Neuronal stem cell (in vitro differentiated cells): ENCODE results near the gene UCK2.

Experiments used
- DNase-seq: peaks from one replicate; pipeline ENCODE4 v3.0.0-alpha.2; 2013; ENCODE audit warnings: low spot score
- H2AFZ ChIP-seq: one replicate; pipeline ENCODE4 v1.6.1; 2013; ENCODE audit warnings: mild to moderate bottlenecking, low read length, inconsistent platforms
- H2AK5ac ChIP-seq: 2 replicates; pipeline ENCODE4 v1.6.1; 2013; ENCODE audit warnings: low read depth, mild to moderate bottlenecking, inconsistent platforms, low read length, moderate library complexity, mixed read lengths
- H2BK120ac ChIP-seq: 2 replicates; pipeline ENCODE4 v1.6.1; 2013; ENCODE audit warnings: low read depth, mild to moderate bottlenecking, inconsistent platforms, low read length, moderate library complexity, mixed read lengths
- H2BK12ac ChIP-seq: one replicate; pipeline ENCODE4 v1.6.1; 2013; ENCODE audit warnings: low read length, inconsistent platforms
- H2BK15ac ChIP-seq: 2 replicates; pipeline ENCODE4 v1.6.1; 2013; ENCODE audit warnings: mild to moderate bottlenecking, low read length, inconsistent platforms, mixed read lengths
- H2BK5ac ChIP-seq: one replicate; pipeline ENCODE4 v1.6.1; 2013; ENCODE audit warnings: inconsistent platforms, mild to moderate bottlenecking, low read length, moderate library complexity
- H3K14ac ChIP-seq: one replicate; pipeline ENCODE4 v1.6.1; 2013; ENCODE audit warnings: low read length, inconsistent platforms
- H3K18ac ChIP-seq: 2 replicates; pipeline ENCODE4 v1.6.1; 2013; ENCODE audit warnings: low read length, inconsistent platforms
- H3K23ac ChIP-seq: 2 replicates; pipeline ENCODE4 v1.6.1; 2013; ENCODE audit warnings: low read depth, mild to moderate bottlenecking, mixed read lengths, low read length, inconsistent platforms; ENCODE audit not compliant: poor library complexity
- H3K27ac ChIP-seq: replicated peaks from 3 replicates; pipeline ENCODE4 v1.5.1; 2013; ENCODE audit warnings: low read length, inconsistent platforms
- H3K27me3 ChIP-seq, 3 experiments: 2 replicates each; pipeline ENCODE4 v1.6.1; 2013; ENCODE audit warnings: low read length in 3 of 3, mild to moderate bottlenecking in 2 of 3, inconsistent platforms in 1 of 3, low read depth in 1 of 3, mixed read lengths in 1 of 3, moderate library complexity in 1 of 3; ENCODE audit not compliant: control insufficient read depth in 3 of 3, insufficient read depth in 3 of 3
- H3K36me3 ChIP-seq, 2 donors: replicated peaks in 1 of 2; 2 replicates each; pipeline ENCODE4 v1.6.1; 2013; ENCODE audit warnings: low read length in 2 of 2; ENCODE audit not compliant: control insufficient read depth in 2 of 2, insufficient read depth in 2 of 2
- H3K4ac ChIP-seq: 2 replicates; pipeline ENCODE4 v1.6.1; 2013; ENCODE audit warnings: inconsistent platforms, mild to moderate bottlenecking, low read length, moderate library complexity
- H3K4me1 ChIP-seq, 2 donors: 1 replicate in 1 of 2; 2 replicates in 1 of 2; pipeline ENCODE4 v1.6.1; 2013; ENCODE audit warnings: low read length in 2 of 2, low read depth in 1 of 2; ENCODE audit not compliant: control insufficient read depth in 2 of 2, insufficient read depth in 1 of 2
- H3K4me2 ChIP-seq: one replicate; pipeline ENCODE4 v1.6.1; 2013; ENCODE audit warnings: mild to moderate bottlenecking, low read length, inconsistent platforms; ENCODE audit not compliant: insufficient read depth, poor library complexity, severe bottlenecking
- H3K4me3 ChIP-seq, 2 donors: 2 replicates each; pipeline ENCODE4 v1.5.1; 2013; ENCODE audit warnings: low read length in 2 of 2, mild to moderate bottlenecking in 2 of 2, inconsistent platforms in 1 of 2, moderate library complexity in 1 of 2
- H3K79me1 ChIP-seq: one replicate; pipeline ENCODE4 v1.6.1; 2013; ENCODE audit warnings: low read depth, mild to moderate bottlenecking, inconsistent platforms, low read length, moderate library complexity
- H3K9ac ChIP-seq: one replicate; pipeline ENCODE4 v1.6.1; 2013; ENCODE audit warnings: mild to moderate bottlenecking, low read depth, low read length, inconsistent platforms; ENCODE audit not compliant: poor library complexity
- H3K9me3 ChIP-seq, 2 donors: replicated peaks in 1 of 2; 2 replicates each; pipeline versions ENCODE3 to v1.6.1; 2013; ENCODE audit warnings: low read length in 2 of 2, mild to moderate bottlenecking in 2 of 2, inconsistent platforms in 1 of 2, low read depth in 1 of 2, mixed read lengths in 1 of 2, moderate library complexity in 1 of 2; ENCODE audit not compliant: control insufficient read depth in 2 of 2, insufficient read depth in 1 of 2
- H4K8ac ChIP-seq: one replicate; pipeline ENCODE4 v1.6.1; 2013; ENCODE audit warnings: low read depth, mild to moderate bottlenecking, inconsistent platforms, low read length, moderate library complexity
- H4K91ac ChIP-seq: one replicate; pipeline ENCODE4 v1.6.1; 2013; ENCODE audit warnings: low read length, low read depth, mild to moderate bottlenecking, inconsistent platforms; ENCODE audit not compliant: poor library complexity
- WGBS, 2 donors: extraction: QIAGEN DNeasy Blood & Tissue Kit; methylation state at CpG; one replicate each; pipeline ENCODE4 v1.1.7; 2013; ENCODE audit warnings: missing lambda C conversion rate in 2 of 2, mixed read lengths in 1 of 2; ENCODE audit not compliant: insufficient read length in 2 of 2, insufficient replicate concordance in 1 of 2; ENCODE audit errors: extremely low coverage in 2 of 2; 5-methylcytosine and 5-hydroxymethylcytosine counted together

UCK2 gene

GRCh38 chr1:165837838-165838364 is 10.5 kb downstream of the UCK2 start:
- H4K91ac ChIP-seq, result no peak overlapping the region
- H3K4ac ChIP-seq, result no peak overlapping the region
- H3K9ac ChIP-seq, result no peak overlapping the region
- H4K8ac ChIP-seq, result no peak overlapping the region
- H3K14ac ChIP-seq, result no peak overlapping the region
- DNase-seq, result no peak
- no peak overlapping the region for H3K4me3 ChIP-seq
- peaks cover 3% of the 10 kb centered on the region for H3K79me1 ChIP-seq
- H3K9me3 ChIP-seq, result peaks cover 0 to 8% of the 10 kb centered on the region in 2 donors
- no peak overlapping the region for H3K23ac ChIP-seq
- peaks cover 9 to 11% of the 10 kb centered on the region in 2 donors for H3K4me1 ChIP-seq
- no peak overlapping the region for H2BK120ac ChIP-seq
- no peak overlapping the region for H2BK5ac ChIP-seq
- H2AFZ ChIP-seq, result no peak overlapping the region
- WGBS, 2 donors, result no CpG with 5 or more reads among the region's 6 CpGs
- no peak overlapping the region for H3K18ac ChIP-seq
- no peak overlapping the region for H3K4me2 ChIP-seq
- H3K27ac ChIP-seq, result no peak overlapping the region
- no peak overlapping the region for H2AK5ac ChIP-seq
- no peaks in the 10 kb centered on the region for H3K27me3 ChIP-seq
- no peak overlapping the region for H2BK12ac ChIP-seq
- H3K36me3 ChIP-seq, result peaks cover 1 to 21% of the 10 kb centered on the region in 2 donors
- H2BK15ac ChIP-seq, result no peak overlapping the region

GRCh38 chr1:165840423-165840822 is 13.0 kb downstream of the UCK2 start:
- no peaks in the 10 kb centered on the region for H3K27me3 ChIP-seq
- H4K91ac ChIP-seq, result no peak overlapping the region
- H3K14ac ChIP-seq, result no peak overlapping the region
- WGBS, 2 donors, result no CpG with 5 or more reads among the region's 4 CpGs
- H2BK120ac ChIP-seq, result no peak overlapping the region
- H3K36me3 ChIP-seq, result peaks cover 1 to 30% of the 10 kb centered on the region in 2 donors
- H3K4me1 ChIP-seq, result peaks cover 10 to 14% of the 10 kb centered on the region in 2 donors
- no peaks in the 10 kb centered on the region for H3K79me1 ChIP-seq
- H2BK15ac ChIP-seq, result no peak overlapping the region
- peaks cover 0 to 5% of the 10 kb centered on the region in 2 donors for H3K9me3 ChIP-seq
- H3K27ac ChIP-seq, result no peak overlapping the region
- no peak overlapping the region for H2AK5ac ChIP-seq
- no peak overlapping the region for H2AFZ ChIP-seq
- DNase-seq, result no peak
- no peak overlapping the region for H3K18ac ChIP-seq
- H3K4me2 ChIP-seq, result no peak overlapping the region
- no peak overlapping the region for H3K4ac ChIP-seq
- H4K8ac ChIP-seq, result no peak overlapping the region
- no peak overlapping the region for H3K23ac ChIP-seq
- H3K4me3 ChIP-seq, result no peak overlapping the region
- no peak overlapping the region for H2BK5ac ChIP-seq
- H3K9ac ChIP-seq, result no peak overlapping the region
- no peak overlapping the region for H2BK12ac ChIP-seq

- no peak overlapping the region for H3K27ac ChIP-seq
- WGBS, 2 donors, result no CpG with 5 or more reads among the region's 3 CpGs
- no peak for DNase-seq
Observed at GRCh38 chr1:165841582-165842017, 14.2 kb downstream of the UCK2 start.

GRCh38 chr1:165842023-165842670 is 14.7 kb downstream of the UCK2 start:
- Histone ChIP-seq H2AFZ (no peak overlapping the region), H3K14ac (no peak overlapping the region), H3K4me3 (no peak overlapping the region), H2BK5ac (no peak overlapping the region), H2BK12ac (no peak overlapping the region), H2BK120ac (no peak overlapping the region), H3K4ac (no peak overlapping the region), H3K79me1 (no peaks in the 10 kb centered on the region), H4K91ac (no peak overlapping the region), H2AK5ac (no peak overlapping the region), H3K4me1 (peaks cover 8 to 14% of the 10 kb centered on the region in 2 donors), H3K36me3 (peaks cover 1 to 20% of the 10 kb centered on the region in 2 donors), H2BK15ac (no peak overlapping the region), H3K9ac (no peak overlapping the region), H3K18ac (no peak overlapping the region), H3K27me3 (no peaks in the 10 kb centered on the region), H3K9me3 (peaks cover 0 to 5% of the 10 kb centered on the region in 2 donors), H3K4me2 (no peak overlapping the region), H4K8ac (no peak overlapping the region), H3K23ac (no peak overlapping the region), H3K27ac (no peak overlapping the region)
- no peak for DNase-seq
- WGBS, 2 donors, result no CpG with 5 or more reads among the region's 2 CpGs

More at GRCh38 chr1:165841582-165842017, 14.2 kb downstream of the UCK2 start:
- Histone ChIP-seq H3K4me3 (no peak overlapping the region), H3K18ac (no peak overlapping the region), H3K4me1 (peaks cover 10 to 14% of the 10 kb centered on the region in 2 donors), H4K8ac (no peak overlapping the region), H3K4ac (no peak overlapping the region), H3K14ac (no peak overlapping the region), H3K36me3 (peaks cover 1 to 26% of the 10 kb centered on the region in 2 donors), H2BK12ac (no peak overlapping the region), H2BK120ac (no peak overlapping the region), H3K4me2 (no peak overlapping the region), H4K91ac (no peak overlapping the region), H2AFZ (no peak overlapping the region), H3K9me3 (peaks cover 0 to 5% of the 10 kb centered on the region in 2 donors), H2BK5ac (no peak overlapping the region), H3K23ac (no peak overlapping the region), H2AK5ac (no peak overlapping the region), H3K9ac (no peak overlapping the region), H3K27me3 (no peaks in the 10 kb centered on the region), H2BK15ac (no peak overlapping the region), H3K79me1 (no peaks in the 10 kb centered on the region)
